HG02642 (cell line): ENCODE data around the gene CNST.
"Not testable (repeated sequence)": the region's sequence is repeated elsewhere in the genome, so short reads cannot be mapped to it uniquely, and the experiment has no call there.

Source experiments
- ATAC-seq: cut with Tn5 transposase; IDR thresholded peaks from one replicate; pipeline ENCODE4 v1.9.1; 2021; ENCODE audit warnings: mild to moderate bottlenecking; ENCODE audit not compliant: unreplicated experiment, poor library complexity

The CNST gene

DNA sequence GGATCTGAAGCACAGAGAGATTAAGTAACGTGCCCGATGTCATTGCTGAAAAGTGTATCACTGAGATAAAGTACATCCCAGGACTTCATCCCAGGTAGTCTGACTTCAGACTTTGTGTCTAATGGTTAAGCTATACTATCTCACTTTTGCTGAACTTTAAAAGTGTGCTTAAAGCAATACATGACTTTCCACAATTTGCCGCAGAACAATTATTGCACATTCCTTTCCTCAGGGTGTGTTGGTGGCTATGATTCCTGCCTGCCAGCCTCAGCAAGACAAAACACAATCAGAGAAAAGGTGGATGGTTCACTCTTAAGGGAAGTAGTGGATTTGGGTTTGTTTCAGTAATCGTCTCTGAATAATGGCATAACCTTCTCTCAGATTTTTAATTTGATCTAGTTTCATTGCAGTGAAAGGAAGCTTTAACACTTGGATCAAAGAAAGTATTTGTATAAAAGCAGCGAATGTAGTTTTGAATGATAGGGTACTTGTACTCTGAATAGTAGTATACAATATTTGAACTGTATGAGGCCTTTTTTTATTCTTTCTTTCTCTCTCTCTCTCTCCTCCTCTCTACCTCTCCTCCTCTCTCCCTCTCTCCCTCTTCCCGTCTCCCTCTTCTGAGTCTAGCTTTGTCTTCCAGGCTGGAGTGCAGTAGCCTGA is 47.0 kb downstream of the CNST start:
- no peak for ATAC-seq

DNA sequence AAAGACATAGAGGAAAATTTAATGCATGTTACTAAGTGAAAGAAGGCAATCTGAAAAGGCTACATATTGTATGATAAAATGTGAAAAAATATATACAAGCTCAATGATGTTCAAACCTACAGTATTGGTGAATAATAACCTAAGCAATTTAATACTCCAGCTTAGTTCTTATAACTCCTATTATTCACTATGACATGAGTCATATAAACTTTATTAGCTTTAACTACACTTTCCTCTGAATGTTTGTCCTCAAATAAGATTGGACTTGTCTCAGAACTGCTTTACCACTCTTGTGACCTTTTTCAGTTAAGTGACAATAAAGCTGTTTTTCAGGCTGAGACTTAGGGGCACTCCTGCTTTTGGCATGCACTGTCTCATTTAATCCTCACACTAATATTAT is 50.9 kb downstream of the CNST start:
- ATAC-seq: no peak

GRCh38 chr1:246617768-246618167 is 51.5 kb downstream of the CNST start:
- ATAC-seq: no peak

DNA sequence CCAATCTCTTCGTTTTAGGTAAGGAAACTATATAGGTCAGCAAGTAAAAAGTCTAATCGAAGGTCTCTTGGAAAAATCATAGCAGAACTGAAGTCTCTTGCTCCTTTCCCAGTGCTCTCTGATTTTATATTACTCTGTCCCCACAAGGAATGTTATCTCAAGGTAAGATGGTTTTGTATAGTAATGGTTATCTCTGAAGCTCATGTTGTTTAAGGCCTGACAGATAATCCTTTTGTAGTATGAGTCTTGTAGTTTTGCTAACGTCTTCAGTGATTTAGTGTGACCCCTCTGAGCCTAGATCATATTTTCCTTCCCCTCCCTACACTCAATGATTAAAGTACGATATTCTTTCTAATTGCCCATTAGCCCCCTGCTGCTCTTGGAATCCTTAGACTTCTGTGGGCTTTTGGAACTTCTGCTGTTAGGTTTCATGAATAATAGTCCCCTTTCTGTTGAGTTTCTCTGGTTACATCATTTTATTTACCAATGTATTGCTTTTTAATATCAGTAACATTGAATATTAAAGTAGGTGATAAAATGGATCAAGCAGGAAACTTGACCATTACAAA is 52.1 kb downstream of the CNST start:
- no peak for ATAC-seq

DNA sequence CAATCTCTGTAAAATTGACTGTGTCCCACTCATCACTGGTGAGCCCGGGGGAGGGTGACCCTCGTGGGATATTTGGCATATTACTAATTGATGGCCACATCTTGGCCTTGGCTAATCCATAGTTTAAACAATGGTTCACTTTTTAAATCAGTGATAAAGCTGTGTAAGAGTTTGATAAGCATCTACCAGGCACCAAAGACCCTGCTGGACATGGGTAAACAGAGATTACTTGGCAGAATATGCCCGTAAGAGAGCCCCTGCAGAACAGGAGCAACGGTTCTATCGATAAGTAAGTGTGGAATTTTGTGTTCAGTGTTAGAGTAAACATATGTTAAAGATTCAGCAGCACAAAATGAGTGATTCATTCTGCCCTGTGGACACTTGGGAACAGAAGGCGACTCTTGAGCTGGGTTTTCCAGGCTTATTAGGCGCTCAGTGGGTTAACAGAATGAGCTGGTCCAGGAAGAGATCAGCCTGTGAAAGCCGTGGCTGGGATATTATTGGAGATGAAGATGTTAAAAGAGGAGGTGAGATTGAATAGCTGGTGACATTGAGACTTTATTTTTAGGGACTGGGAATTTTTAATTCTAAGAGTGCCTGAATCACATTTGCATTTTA is 55.9 kb downstream of the CNST start:
- ATAC-seq: no peak

- no peak for ATAC-seq
Observed at GRCh38 chr1:246624091-246624490, 57.8 kb downstream of the CNST start.

DNA sequence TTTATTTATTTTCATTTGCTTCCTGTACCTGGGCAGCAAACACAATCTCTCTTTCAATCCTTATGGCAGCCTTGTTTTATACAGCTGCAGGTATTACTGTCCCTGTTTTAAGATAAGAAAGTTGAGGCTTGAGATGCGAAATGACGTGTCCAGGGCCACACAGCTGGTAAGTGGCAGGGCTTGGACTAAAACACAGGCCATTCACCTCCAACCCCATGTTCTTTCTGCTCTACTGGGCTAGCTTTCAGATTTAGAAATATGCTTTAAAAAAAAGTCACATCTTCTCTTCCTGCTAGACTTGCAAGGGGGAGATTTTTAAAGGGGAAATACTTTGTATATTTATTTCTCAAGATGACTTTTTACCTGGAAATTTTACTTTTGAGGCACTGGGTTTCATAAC is 62.8 kb downstream of the CNST start:
- ATAC-seq: peak; percentile 94

DNA sequence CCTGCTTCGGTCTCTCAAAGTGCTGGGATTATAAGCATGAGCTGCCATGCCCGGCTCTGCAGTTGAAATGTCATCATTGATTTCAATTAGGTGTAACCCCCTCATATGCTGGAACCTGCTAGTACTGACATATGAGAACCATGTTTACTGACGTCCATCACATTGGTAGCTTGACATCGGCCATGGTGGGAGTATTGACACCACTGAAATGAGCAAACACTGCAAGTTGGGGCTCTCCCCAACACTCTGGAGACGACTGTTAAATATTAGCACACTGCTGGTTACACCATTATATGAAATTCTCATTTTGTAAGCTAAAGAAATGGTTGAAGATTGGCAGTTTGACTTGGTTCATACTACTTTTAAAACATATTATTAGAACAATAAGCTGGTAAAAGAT is 63.7 kb downstream of the CNST start:
- peak; percentile 52 for ATAC-seq

GRCh38 chr1:246631426-246631825 is 65.2 kb downstream of the CNST start:
- no peak for ATAC-seq

- ATAC-seq: no peak
Observed at GRCh38 chr1:246632281-246633168, 66.3 kb downstream of the CNST start.

DNA sequence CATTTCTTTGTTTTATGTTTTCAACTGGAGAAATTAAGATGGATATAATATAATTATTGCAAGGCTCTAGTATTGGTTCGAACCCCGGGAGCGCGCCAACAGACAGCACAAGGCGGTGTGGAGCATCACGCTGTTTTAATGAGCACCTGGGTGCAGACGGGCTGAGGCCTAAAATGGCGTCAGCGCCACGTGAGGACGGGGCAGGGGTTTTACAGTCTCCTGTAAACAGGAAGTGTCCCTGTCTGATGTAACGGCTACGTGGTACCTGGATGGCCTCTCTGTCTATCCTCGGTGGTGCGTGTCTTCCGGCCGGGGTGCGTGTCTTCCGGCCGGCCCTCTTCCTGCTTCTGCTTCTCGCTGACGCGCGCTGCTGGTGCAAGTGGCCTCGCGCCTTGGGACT is 68.4 kb downstream of the CNST start:
- ATAC-seq: not testable (repeated sequence)

GRCh38 chr1:246638941-246639655 is 72.8 kb downstream of the CNST start:
- ATAC-seq: no peak

- ATAC-seq: no peak
Observed at GRCh38 chr1:246639732-246640131, 73.5 kb downstream of the CNST start.

- no peak for ATAC-seq
Observed at GRCh38 chr1:246640747-246641146, 74.5 kb downstream of the CNST start.

DNA sequence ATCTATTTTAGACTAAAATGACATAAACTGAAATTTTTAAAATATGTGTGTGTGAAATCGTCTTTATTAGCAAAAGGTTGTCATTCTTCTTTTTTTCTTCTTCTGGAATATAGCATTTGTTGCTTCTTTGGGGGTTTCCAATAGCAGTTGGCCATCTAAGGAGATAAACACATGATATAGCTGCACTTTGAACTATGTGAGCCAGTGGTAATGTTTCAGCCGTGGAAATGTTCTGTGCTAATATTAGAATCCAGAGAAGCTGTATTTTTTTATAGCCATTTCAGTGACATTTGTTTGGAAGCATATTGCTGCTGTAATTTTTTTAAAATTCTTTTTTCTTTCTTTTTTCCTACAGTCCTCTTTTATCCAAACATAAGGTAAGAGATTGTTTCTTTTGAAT is 75.1 kb downstream of the CNST start:
- no peak for ATAC-seq

- no peak for ATAC-seq
Observed at GRCh38 chr1:246642719-246643118, 76.5 kb downstream of the CNST start.

DNA sequence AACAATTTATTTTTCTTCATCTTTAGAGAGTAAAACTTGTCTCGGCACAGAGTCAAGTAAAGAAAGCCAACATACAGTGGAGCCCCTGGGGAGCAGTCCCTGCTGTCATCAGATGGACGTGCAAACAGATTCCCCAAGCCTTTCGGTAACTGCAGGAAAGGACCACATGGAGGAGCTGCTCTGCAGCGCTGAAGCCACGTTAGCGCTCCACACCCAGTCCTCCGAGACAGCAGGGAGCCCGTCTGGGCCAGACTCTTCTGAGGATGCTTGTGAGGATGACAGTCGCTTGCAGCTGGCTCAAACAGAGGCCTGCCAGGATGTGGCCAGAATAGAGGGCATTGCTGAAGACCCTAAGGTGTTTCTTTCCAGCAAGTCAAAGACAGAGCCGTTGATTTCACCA is 80.9 kb downstream of the CNST start:
- ATAC-seq: no peak

GRCh38 chr1:246647513-246647912 is 81.3 kb downstream of the CNST start:
- ATAC-seq: no peak

DNA sequence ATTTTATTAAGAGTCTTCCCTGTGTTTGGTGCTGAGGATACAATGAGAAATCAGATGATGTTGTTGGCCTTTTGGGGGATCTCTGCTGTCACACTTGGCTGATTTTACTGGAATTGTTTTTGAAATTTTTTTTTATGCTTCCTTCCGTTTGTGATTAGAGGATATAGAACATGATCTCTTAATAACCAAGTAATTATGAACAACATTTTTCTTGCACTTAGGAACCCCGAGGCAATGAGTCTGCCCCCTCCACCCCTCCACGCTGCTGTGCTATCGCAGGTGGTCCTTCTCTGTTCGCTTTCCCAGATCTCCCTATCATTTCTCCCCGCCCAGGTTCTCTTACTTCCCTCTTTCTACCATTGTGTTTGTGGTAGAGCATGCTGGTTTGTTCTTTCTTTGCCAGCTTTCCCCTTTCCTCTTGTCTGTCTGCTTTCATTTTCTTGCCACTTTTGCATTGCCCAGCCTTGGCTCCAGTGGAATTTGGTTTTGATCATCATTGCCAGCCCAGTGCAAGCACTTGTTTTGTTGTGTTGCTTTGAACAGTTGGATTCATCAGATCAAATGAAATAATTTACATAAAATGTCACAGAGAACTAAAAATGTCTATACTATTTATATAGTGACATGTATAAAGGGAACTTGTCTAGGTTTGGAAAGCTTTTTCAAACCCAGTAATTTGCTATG is 84.9 kb downstream of the CNST start:
- no peak for ATAC-seq

DNA sequence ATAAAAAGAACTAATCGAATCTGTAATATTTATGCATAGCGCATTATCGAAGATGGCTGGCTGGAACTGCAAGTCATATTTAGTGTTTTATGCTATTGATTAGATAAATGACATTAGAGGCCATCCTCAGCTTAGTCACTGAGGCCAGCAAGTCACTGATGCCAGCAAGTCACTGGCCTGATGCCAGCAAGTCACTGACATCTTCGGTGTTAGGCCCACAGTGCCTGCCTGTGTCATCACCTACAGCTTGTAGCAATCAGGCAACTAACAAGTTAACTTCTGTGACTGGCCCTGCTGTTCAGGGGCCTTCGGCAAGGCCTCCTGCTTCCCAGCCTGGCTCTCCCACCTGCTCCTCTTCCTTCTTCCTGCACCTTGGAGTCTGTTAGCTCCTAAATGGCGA is 92.3 kb downstream of the CNST start:
- no peak for ATAC-seq
